Stimulated activated naive CD8-positive, alpha-beta T cell treated with anti-CD3 and anti-CD28 coated beads, Interleukin-15, amount 100 ng/mL, for 72 hours (primary cell): ENCODE data around the gene MRPS24.
"Not testable (repeated sequence)": the region's sequence is repeated elsewhere in the genome, so short reads cannot be mapped to it uniquely, and the experiment has no call there.

ENCODE experiments used
- ATAC-seq: fragments of 150-1000 bp; cut with Tn5 transposase; 2 replicates; pipeline ENCODE4 v1.10.0; 2021; ENCODE audit warnings: mild to moderate bottlenecking, moderate library complexity
- DNase-seq, 2 donors: peaks; one replicate each; pipeline ENCODE4 v3.0.0; 2021 to 2022
- H3K27ac Mint-ChIP-seq, 2 donors: one replicate each; pipeline ENCODE4 v1.8.0; 2022; ENCODE audit warnings: mild to moderate bottlenecking in 2 of 2, mixed read lengths in 2 of 2, moderate library complexity in 2 of 2
- H3K27me3 Mint-ChIP-seq: one replicate; pipeline ENCODE4 v1.8.0; 2022; ENCODE audit warnings: mixed read lengths
- H3K4me1 Mint-ChIP-seq: one replicate; pipeline ENCODE4 v1.8.0; 2022; ENCODE audit warnings: mild to moderate bottlenecking, mixed read lengths
- H3K4me3 Mint-ChIP-seq, 2 donors: one replicate each; pipeline ENCODE4 v1.8.0; 2022; ENCODE audit warnings: mild to moderate bottlenecking in 2 of 2, mixed read lengths in 2 of 2, moderate library complexity in 1 of 2
- H3K9me3 Mint-ChIP-seq, 2 donors: one replicate each; pipeline ENCODE4 v1.8.0; 2022; ENCODE audit warnings: mixed read lengths in 2 of 2

Gene MRPS24

GRCh38 chr7:43864126-43864525 lies 5.2 kb downstream of the MRPS24 start:
- Mint-ChIP-seq H3K4me1 (peaks cover 17% of the 10 kb centered on the region), H3K4me3 (no peak overlapping the region), H3K27ac (peak overlapping the region in 1 of 2 donors; percentile 84), H3K27me3 (no peaks in the 10 kb centered on the region), H3K9me3 (no peaks in the 10 kb centered on the region)
- no peak for ATAC-seq
- DNase-seq = no peak

- Mint-ChIP-seq H3K9me3 (no peaks in the 10 kb centered on the region), H3K4me1 (no peaks in the 10 kb centered on the region), H3K27ac (no peak overlapping the region), H3K27me3 (no peaks in the 10 kb centered on the region), H3K4me3 (no peak overlapping the region)
- ATAC-seq (peak; percentile 57), DNase-seq (no peak)
These were observed 12.3 kb downstream of the MRPS24 start for GRCh38 chr7:43856996-43857395.

DNA sequence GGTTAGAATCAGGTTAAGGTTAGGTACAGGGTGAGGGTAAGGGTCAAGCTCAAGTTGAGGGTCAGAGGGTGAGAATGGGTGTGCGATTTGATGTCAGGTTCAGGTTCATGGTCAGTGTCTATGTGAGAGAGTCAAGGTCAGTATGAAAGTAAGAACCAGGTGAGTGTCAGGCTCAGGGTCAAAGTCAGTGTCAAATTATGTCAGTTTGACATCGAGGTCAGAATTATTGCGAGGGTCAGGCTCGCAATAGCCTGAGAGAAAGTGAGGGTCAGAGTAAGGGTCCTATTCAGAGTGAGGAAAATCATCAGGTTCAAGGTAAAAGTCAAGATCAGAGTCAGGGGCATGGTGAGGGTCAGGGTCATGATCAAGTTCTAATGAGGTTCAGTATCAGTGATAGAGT lies 13.0 kb downstream of the MRPS24 start:
- DNase-seq = no peak
- H3K27me3 Mint-ChIP-seq = no peaks in the 10 kb centered on the region
- H3K27ac Mint-ChIP-seq = no peak overlapping the region
- no peaks in the 10 kb centered on the region for H3K4me1 Mint-ChIP-seq
- no peak overlapping the region for H3K4me3 Mint-ChIP-seq
- no peak for ATAC-seq
- H3K9me3 Mint-ChIP-seq = no peaks in the 10 kb centered on the region

DNA sequence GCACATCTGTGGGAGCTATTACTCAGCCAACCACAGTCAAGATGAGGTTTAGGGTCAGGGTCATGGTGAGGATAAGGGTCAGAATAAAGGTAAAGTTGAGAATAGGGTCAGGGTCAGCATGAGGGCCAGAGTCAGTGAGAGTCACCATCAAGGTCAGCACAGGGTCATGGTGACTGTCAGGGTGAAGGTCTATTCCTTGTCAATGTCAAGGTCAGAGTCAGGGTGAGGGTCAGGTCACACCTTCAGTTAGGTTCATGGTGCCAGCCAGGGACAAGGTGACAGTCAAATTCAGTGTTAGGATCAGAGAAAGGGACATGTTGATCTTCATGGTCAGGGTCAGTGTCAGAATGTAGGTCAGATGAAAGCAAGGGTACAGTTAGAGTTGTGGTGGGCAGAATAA lies 14.1 kb downstream of the MRPS24 start:
- Mint-ChIP-seq H3K4me3 (no peak overlapping the region), H3K9me3 (no peaks in the 10 kb centered on the region), H3K27me3 (no peaks in the 10 kb centered on the region)

DNA sequence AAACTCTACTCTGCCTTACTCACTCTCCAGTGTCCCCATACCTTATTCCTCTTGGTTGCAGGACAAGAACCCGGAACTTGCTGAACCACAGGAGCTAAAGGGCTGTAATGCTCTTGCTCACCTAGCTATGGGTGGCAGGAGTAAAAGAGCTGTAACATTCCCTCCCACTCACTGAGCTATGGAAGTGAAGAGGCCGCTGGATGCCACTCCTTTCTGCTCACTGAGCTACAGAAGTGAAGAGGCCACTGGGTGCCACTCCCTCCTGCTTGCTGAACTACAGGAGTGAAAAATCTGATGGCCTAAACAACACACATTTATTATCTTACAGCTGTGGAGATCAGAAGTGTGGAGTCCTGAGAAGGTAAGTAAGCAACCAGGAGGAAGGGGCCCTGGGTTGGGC lies 17.5 kb downstream of the MRPS24 start:
- Mint-ChIP-seq H3K4me3 (no peak overlapping the region), H3K9me3 (no peaks in the 10 kb centered on the region), H3K27ac (no peak overlapping the region), H3K27me3 (no peaks in the 10 kb centered on the region), H3K4me1 (peaks cover 7% of the 10 kb centered on the region)
- no peak for ATAC-seq
- DNase-seq = no peak

More for the DNA sequence above, 14.1 kb downstream of the MRPS24 start:
- Mint-ChIP-seq H3K27ac (no peak overlapping the region), H3K4me1 (peaks cover 2% of the 10 kb centered on the region)
- DNase-seq = no peak
- no peak for ATAC-seq

DNA sequence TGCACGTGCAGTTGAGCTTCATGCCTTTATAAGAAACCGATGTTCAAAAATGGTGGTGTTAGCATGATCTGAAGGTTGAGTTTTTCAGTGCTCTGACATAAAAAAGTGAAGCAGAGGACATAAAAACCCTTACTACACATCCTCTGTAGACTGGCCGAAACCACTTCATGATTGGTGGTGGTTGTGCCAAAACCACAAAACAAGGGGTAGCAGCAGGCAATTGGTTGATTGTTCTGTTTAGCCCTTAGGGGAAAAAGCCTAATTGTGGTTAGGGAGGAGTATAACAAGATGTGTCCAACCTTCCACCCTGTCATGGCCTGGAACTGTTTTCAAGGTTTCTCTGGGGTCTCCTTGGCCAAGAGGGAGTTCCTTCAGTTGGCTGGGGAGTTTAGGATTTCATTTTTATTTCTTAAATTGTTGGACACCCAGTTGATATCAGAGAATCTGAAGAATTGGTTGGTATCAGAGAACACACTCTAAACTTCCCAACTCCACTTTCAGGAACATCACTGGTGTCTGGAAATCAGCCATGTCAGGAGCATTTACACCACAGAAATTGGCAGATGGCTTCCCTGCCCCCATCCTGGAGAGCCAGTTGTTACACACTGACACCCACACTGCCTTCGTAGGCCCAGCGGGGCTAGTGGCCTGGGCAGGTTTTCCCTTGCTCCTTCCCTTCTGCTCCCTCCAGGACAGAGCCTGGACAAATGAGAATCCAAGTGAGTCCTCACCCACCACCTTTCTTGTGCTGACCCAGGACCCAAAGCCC lies 18.8 kb downstream of the MRPS24 start:
- Mint-ChIP-seq H3K27me3 (no peaks in the 10 kb centered on the region), H3K4me1 (peaks cover 7% of the 10 kb centered on the region), H3K27ac (no peak overlapping the region), H3K9me3 (no peaks in the 10 kb centered on the region), H3K4me3 (no peak overlapping the region)
- DNase-seq (no peak), ATAC-seq (no peak)

DNA sequence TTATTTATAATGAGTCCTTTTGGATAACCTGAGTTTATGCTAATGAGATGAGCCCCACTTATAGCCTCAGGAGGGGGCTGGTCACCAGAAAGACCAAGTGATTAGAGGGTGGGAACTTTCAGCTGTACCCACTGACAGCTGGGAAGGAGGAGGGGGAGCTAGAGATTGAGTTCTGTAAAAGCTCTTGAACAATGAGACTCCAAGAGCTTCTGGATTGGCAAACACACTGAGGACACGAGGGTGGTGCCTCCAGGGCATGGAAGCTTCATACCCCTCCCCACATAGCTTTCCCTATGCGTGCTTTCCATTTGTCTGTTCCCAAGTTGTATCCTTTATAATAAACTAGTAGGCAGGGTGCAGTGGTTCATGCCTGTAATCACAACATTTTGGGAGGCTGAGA lies 20.3 kb downstream of the MRPS24 start:
- Mint-ChIP-seq H3K4me3 (no peak overlapping the region), H3K27me3 (no peaks in the 10 kb centered on the region), H3K4me1 (peaks cover 7% of the 10 kb centered on the region), H3K9me3 (no peaks in the 10 kb centered on the region), H3K27ac (no peak overlapping the region)
- DNase-seq = no peak
- no peak for ATAC-seq

DNA sequence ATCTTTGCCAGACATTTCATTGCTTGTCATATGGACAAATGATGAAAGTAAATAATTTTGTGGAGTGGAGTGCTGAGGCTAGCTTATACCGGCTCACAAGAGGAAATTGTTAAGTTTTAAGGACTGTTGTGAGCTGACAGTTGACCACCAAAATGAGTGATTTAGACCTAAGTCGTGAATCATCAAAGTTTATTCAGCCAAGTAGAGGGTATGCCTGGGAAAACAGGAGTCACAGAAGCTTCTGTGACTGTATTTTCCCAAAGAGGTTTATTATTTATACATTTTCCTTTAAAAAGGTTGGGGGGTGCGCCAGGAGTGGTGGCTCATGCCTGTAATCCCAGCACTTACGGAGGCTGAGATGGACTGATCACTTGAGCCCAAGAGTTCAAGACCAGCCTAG lies 21.8 kb downstream of the MRPS24 start:
- Mint-ChIP-seq H3K4me3 (no peak overlapping the region), H3K27ac (no peak overlapping the region), H3K9me3 (no peaks in the 10 kb centered on the region), H3K4me1 (peaks cover 7% of the 10 kb centered on the region), H3K27me3 (no peaks in the 10 kb centered on the region)
- ATAC-seq (no peak), DNase-seq (no peak)

DNA sequence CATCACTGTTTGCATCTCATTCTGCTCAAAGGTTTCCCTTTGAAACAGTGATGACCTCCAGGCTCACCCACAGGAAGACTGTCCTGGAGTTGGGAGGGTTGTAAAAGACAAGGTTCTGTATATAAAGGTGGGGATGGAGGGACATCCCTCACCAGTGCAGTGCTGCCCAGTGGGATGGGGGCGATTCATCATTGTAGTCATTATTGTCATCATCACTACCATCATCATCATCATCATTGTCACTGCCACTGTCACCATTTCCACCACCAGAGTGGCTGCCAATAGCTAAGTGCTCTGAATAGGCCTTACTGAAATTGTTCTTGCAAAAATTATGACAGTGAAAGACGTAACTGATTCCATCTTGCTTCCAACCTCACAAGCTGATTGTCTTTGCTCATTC lies 24.7 kb downstream of the MRPS24 start:
- ATAC-seq (no peak), DNase-seq (no peak)

DNA sequence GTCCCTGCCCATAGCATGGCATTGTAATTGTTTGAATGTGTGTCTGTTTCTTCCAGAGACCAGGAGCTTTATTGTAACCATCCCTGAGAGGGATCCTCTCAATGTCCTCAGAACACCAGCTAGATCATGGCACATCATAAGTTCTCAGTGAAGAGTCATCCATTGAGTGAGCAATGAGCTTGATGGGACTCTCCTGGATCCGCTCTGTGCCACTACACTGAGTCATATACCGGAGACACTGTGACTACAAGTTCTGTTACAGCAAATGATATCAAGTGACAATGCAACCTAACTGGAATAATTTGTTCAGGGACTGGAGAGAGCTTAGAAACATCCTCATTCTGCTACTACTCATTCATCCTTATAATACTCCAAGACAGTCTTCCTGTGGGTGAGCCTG lies 25.1 kb downstream of the MRPS24 start:
- no peak overlapping the region for H3K4me3 Mint-ChIP-seq
- no peak for DNase-seq
- no peak for ATAC-seq
- H3K4me1 Mint-ChIP-seq = no peaks in the 10 kb centered on the region
- H3K27me3 Mint-ChIP-seq = no peaks in the 10 kb centered on the region
- H3K27ac Mint-ChIP-seq = no peak overlapping the region
- H3K9me3 Mint-ChIP-seq = no peaks in the 10 kb centered on the region

More for the DNA sequence above, 24.7 kb downstream of the MRPS24 start:
- H3K9me3 Mint-ChIP-seq = no peaks in the 10 kb centered on the region
- H3K27ac Mint-ChIP-seq = peak overlapping the region in 1 of 2 donors; percentile 78
- no peak overlapping the region for H3K4me3 Mint-ChIP-seq
- no peaks in the 10 kb centered on the region for H3K4me1 Mint-ChIP-seq
- H3K27me3 Mint-ChIP-seq = no peaks in the 10 kb centered on the region

DNA sequence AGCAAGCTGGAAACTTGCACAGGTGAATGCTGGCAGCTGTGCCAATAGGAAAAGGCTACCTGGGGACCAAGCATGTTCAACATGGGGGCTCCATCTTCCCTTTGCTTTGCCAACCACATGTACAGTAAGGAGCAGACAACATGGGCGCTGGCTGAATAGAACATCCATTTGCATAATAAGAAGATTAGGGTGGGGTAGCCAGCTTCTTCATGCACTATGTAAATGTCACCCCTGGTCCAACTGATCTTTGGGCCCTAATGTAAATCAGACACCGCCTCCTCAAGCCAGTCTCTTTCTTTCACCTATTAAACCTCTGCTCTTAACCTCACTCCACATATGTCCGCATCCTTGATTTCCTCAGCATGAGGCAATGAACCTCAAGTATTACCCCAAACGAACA lies 26.0 kb downstream of the MRPS24 start:
- no peak overlapping the region for H3K27ac Mint-ChIP-seq
- ATAC-seq = no peak
- H3K27me3 Mint-ChIP-seq = no peaks in the 10 kb centered on the region
- no peak for DNase-seq
- peaks cover 8% of the 10 kb centered on the region for H3K4me1 Mint-ChIP-seq
- H3K4me3 Mint-ChIP-seq = no peak overlapping the region
- H3K9me3 Mint-ChIP-seq = no peaks in the 10 kb centered on the region

- Mint-ChIP-seq H3K9me3 (peaks cover 8 to 10% of the 10 kb centered on the region in 2 donors), H3K27me3 (no peaks in the 10 kb centered on the region), H3K4me3 (no peak overlapping the region), H3K27ac (no peak overlapping the region), H3K4me1 (peaks cover 29% of the 10 kb centered on the region)
- no peak for ATAC-seq
- DNase-seq = no peak
These were observed 31.1 kb downstream of the MRPS24 start for GRCh38 chr7:43838201-43838658.

GRCh38 chr7:43834463-43835251 lies 34.7 kb downstream of the MRPS24 start:
- Mint-ChIP-seq H3K4me1 (peaks cover 40% of the 10 kb centered on the region), H3K4me3 (peak overlapping the region; percentile 71 to 73), H3K27me3 (no peaks in the 10 kb centered on the region), H3K27ac (peak overlapping the region; percentile 74 to 95), H3K9me3 (peaks cover 8 to 24% of the 10 kb centered on the region in 2 donors)
- DNase-seq = peak; percentile 37 to 62
- peak; percentile 72 for ATAC-seq

DNA sequence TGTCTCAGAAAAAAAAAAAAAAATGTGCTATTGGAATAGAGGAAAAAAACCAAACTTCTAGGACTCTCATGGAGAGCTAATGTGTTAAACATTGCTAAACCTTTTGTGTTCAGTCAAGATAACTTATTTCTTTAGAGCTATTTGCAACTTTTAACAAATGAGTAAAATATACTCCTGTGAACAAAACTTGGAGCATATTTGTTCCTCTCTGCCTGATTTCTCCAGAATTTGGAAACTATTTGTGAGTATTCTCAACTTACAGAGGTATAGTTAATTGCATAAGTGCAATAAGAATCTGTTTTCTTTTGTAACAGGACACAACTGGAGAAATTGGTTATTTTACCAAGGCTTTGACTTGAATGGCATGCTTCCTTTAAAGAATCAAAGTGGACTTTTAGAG lies 38.4 kb downstream of the MRPS24 start:
- not testable (repeated sequence) for H3K27ac Mint-ChIP-seq

DNA sequence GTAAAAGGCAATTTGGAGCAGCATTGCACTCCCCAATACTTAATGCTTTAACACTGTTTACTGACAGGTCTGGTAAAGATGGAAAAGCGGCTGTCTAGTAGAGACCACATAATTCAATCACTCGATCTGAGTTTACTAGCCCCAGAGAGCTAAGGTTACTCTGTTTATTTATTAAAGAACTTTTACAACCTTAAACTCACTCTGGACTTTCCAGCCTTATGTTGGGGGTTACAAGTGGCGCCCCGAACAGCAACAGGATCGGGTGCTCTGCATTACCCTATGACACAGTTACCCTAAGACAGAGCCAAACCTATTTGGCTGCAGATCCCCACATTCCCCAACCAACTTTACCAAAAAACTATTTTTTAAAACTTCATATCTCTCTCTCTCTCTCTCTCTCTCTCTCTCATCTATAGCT lies 43.9 kb downstream of the MRPS24 start:
- Mint-ChIP-seq H3K9me3 (no peaks in the 10 kb centered on the region), H3K27me3 (peaks cover 79% of the 10 kb centered on the region), H3K4me3 (no peak overlapping the region), H3K4me1 (no peaks in the 10 kb centered on the region), H3K27ac (no peak overlapping the region)
- no peak for DNase-seq
- no peak for ATAC-seq

More for the DNA sequence above, 38.4 kb downstream of the MRPS24 start:
- Mint-ChIP-seq H3K9me3 (peaks cover 8 to 24% of the 10 kb centered on the region in 2 donors), H3K4me1 (peaks cover 31% of the 10 kb centered on the region), H3K27me3 (peaks cover 33% of the 10 kb centered on the region)
- ATAC-seq, H3K4me3 Mint-ChIP-seq, DNase-seq: not testable (repeated sequence)

GRCh38 chr7:43824963-43825362 lies 44.4 kb downstream of the MRPS24 start:
- ATAC-seq = no peak
- peaks cover 84% of the 10 kb centered on the region for H3K27me3 Mint-ChIP-seq

More at GRCh38 chr7:43824963-43825362, 44.4 kb downstream of the MRPS24 start:
- Mint-ChIP-seq H3K9me3 (no peaks in the 10 kb centered on the region), H3K4me1 (no peaks in the 10 kb centered on the region), H3K27ac (no peak overlapping the region), H3K4me3 (no peak overlapping the region)
- no peak for DNase-seq
